ENCODE data around the gene ARL15.

DNA sequence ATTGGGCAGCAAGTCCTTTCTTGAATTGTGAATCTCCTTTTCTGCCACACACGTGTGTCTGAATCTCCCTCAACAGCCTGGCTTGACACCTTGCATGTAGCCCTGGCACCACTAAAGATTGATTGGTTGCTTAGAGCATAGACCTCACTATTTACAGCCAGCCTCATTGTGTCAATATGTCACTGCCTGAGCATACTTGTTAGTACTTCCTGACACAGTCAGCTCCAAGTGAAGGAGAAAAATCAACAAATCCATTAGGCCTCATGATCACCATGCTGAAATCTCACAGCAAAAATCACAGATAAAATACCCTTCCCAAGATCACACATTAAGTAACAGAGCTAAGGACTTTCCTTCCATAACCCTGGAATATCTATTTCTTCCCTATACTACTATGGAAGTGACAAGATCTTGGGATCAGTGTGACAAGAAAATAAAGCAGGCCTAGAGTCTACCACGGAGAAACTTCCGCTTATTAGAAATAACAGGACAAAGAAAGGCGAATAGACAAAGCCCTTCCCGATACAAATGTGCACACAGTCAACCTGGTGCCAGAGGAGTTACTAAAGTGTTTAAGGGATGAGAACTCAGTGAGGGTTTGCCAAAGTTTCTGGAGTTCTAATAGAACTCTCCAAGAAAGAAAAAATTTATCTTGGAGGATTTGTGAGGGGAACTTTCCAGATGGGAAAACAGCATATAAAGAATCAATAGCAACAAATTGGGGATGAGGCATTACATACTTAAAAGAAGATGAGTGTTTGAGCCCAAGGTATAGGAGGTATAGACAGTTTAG lies 5.6 kb upstream of the ARL15 start:
- TF ChIP-seq, protein P1, sequence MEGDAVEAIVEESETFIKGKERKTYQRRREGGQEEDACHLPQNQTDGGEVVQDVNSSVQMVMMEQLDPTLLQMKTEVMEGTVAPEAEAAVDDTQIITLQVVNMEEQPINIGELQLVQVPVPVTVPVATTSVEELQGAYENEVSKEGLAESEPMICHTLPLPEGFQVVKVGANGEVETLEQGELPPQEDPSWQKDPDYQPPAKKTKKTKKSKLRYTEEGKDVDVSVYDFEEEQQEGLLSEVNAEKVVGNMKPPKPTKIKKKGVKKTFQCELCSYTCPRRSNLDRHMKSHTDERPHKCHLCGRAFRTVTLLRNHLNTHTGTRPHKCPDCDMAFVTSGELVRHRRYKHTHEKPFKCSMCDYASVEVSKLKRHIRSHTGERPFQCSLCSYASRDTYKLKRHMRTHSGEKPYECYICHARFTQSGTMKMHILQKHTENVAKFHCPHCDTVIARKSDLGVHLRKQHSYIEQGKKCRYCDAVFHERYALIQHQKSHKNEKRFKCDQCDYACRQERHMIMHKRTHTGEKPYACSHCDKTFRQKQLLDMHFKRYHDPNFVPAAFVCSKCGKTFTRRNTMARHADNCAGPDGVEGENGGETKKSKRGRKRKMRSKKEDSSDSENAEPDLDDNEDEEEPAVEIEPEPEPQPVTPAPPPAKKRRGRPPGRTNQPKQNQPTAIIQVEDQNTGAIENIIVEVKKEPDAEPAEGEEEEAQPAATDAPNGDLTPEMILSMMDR (IDR thresholded peaks at IDR 0.05): no peak
- TF ChIP-seq EZH2 (IDR thresholded peaks at IDR 0.05; ENCODE audit: borderline replicate concordance, insufficient read depth, low read depth, low read length, poor library complexity, severe bottlenecking): no peak

Data from B cell (primary cell).